ENCODE measurements around the gene CSGALNACT2. TPM values are rescaled to one million over a fixed set of nuclear protein-coding genes. Genes with fewer than 3 reads are reported as not detected.
"Not testable (repeated sequence)": the region's sequence is repeated elsewhere in the genome, so short reads cannot be mapped to it uniquely, and the experiment has no call there.

The CSGALNACT2 gene
- total RNA-seq, 4 donors from 2014 or later = 14.4 to 24.1 (median 20.0) TPM

DNA sequence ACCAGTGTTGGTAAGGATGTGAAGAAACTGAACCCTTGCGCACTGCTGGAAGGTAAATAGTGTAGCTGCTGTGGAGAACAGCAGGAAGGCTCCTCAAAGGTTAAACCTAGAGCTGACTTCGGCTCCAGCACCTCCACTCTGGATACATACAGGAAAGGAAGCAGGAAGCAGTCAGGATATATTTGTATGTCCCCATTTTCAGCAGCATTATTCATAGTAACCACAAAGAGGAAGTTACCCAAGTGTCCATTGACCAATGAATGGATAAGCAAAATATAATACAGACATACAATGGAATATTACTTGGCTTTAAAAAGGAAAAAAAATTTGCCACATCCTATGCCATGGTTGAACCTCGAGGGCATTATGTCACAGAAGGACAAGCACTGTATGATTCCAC lies 46.4 kb upstream of the CSGALNACT2 start:
- Histone ChIP-seq H3K4me1 (no peaks in the 10 kb centered on the region), H3K27me3 (no peaks in the 10 kb centered on the region), H3K36me3 (no peaks in the 10 kb centered on the region), H3K27ac (no peak overlapping the region), H3K4me3 (replicated peaks in 1 of 3) (no peak overlapping the region), H3K9me3 (no peaks in the 10 kb centered on the region)
- DNase-seq = no peak
- WGBS, 2 donors = 59 to 74% methylated on average over 3 of the region's 3 CpGs
- intact Hi-C loops (cut with DNase I) = no loop called here
- TF ChIP-seq, protein P1, sequence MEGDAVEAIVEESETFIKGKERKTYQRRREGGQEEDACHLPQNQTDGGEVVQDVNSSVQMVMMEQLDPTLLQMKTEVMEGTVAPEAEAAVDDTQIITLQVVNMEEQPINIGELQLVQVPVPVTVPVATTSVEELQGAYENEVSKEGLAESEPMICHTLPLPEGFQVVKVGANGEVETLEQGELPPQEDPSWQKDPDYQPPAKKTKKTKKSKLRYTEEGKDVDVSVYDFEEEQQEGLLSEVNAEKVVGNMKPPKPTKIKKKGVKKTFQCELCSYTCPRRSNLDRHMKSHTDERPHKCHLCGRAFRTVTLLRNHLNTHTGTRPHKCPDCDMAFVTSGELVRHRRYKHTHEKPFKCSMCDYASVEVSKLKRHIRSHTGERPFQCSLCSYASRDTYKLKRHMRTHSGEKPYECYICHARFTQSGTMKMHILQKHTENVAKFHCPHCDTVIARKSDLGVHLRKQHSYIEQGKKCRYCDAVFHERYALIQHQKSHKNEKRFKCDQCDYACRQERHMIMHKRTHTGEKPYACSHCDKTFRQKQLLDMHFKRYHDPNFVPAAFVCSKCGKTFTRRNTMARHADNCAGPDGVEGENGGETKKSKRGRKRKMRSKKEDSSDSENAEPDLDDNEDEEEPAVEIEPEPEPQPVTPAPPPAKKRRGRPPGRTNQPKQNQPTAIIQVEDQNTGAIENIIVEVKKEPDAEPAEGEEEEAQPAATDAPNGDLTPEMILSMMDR (IDR thresholded peaks at IDR 0.05) = no peak
- TF ChIP-seq POLR2A (IDR thresholded peaks at IDR 0.05) = no peak

DNA sequence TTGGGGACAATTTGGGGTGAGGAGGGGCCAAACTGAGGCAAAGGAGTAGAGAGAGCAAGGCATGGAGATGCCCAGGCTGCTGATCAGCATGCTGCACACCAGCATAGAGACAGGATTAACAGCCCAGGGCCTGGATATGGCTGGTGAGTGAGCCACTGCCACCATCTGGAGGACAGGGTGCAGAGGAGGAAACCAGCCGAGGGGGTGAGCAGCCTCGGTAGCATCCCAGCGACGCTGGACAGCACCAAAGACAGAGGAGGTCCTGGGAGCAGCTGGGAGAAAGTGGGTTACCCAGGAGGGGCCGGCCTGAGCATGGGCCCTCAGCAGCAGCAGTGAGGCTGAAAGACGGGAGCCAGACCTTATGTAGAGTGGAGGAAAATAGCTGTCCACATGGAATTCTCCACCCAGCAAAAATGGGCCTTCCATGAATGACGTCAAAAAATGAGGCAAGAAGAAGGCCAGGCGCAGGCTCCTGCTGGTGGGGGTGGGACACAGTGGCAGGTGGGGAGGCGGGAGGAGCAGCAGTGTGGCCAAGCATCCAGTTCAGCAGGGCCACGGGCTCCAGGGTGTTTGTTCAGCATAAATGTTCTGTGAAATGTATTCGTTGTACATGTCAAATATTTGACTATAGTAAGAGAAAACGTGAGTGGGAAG lies 44.7 kb upstream of the CSGALNACT2 start:
- intact Hi-C loops (cut with DNase I) = no loop called here
- H3K36me3 ChIP-seq = no peaks in the 10 kb centered on the region
- WGBS, 2 donors = 30 to 34% methylated on average over 12 of the region's 12 CpGs
- no peaks in the 10 kb centered on the region for H3K27me3 ChIP-seq
- DNase-seq = no peak
- no peak overlapping the region for H3K4me3 ChIP-seq (replicated peaks in 1 of 3)
- no peak for TF ChIP-seq POLR2A (IDR thresholded peaks at IDR 0.05)
- TF ChIP-seq, protein P1 (IDR thresholded peaks at IDR 0.05) = no peak
- no peak overlapping the region for H3K27ac ChIP-seq
- no peaks in the 10 kb centered on the region for H3K4me1 ChIP-seq
- H3K9me3 ChIP-seq = no peaks in the 10 kb centered on the region

DNA sequence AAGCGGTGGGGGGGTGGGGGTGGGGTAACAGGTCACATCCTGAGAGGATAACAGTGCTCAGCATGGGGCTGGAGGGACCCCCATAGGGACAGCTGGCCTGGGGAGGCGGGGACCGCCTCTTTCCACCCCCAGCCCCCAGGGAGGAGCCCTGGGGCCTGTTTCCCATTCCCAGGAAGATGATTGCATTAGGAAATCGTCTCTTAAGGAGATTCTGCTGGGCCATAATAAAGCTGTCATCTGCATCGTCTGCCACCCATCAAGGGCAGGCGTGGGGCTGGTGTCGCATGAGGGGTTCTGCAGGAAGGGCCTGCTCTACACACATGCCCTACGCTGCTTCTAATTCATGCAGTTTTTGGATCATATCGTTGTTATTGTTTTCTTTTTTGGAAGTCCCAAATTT lies 44.2 kb upstream of the CSGALNACT2 start:
- H3K36me3 ChIP-seq = no peaks in the 10 kb centered on the region
- DNase-seq = no peak
- H3K27ac ChIP-seq = no peak overlapping the region
- no peaks in the 10 kb centered on the region for H3K4me1 ChIP-seq
- no peaks in the 10 kb centered on the region for H3K27me3 ChIP-seq
- TF ChIP-seq, protein P1 (IDR thresholded peaks at IDR 0.05) = no peak
- no peak for TF ChIP-seq POLR2A (IDR thresholded peaks at IDR 0.05)
- intact Hi-C loops (cut with DNase I) = no loop called here
- H3K4me3 ChIP-seq (replicated peaks in 1 of 3) = no peak overlapping the region
- H3K9me3 ChIP-seq = no peaks in the 10 kb centered on the region
- 72 to 74% methylated on average over 9 of the region's 9 CpGs for WGBS, 2 donors

DNA sequence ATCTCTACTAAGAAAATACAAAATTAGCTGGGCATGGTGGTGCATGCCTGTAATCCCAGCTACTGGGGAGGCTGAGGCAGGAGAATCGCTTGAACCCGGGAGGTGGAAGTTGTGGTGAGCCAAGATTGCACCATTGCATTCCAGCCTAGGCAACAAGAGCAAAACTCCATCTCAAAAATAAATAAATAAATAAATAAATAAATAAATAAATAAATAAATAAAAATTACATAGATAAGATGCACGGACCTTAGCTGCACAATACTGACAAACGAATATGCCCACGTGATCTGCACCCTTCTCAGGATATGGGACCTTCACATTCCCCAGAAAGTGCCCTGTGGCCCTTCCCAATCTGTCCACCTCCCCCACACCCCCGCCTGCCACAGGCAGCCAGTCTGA lies 38.9 kb upstream of the CSGALNACT2 start:
- H3K9me3 ChIP-seq; H3K4me1 ChIP-seq; intact Hi-C loops (cut with DNase I); H3K27ac ChIP-seq; H3K36me3 ChIP-seq; DNase-seq; H3K4me3 ChIP-seq (replicated peaks in 1 of 3); H3K27me3 ChIP-seq: not testable (repeated sequence)
- 88 to 92% methylated on average over 6 of the region's 6 CpGs for WGBS, 2 donors

DNA sequence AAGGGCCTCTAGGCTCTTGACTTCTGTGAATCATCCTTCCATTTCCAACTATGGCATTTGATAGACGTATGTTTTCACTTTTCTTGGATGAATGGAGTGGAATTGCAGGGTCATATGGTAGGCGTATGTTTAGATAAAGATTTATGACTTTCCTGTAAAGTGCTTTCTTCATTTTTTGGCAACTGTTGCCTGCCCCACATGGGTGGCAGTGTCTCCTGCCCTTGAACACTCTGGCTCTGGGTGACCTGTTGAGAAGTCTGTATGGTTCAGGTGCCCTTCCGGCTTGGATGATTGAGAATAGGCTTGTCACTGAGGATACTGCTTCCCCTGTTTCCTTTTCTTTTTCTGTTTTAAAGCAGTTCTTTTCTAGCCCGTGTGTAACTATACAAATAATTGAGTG lies 38.3 kb upstream of the CSGALNACT2 start:
- TF ChIP-seq, protein P1 (IDR thresholded peaks at IDR 0.05) = no peak
- no peak for TF ChIP-seq POLR2A (IDR thresholded peaks at IDR 0.05)
- DNase-seq = no peak
- intact Hi-C loops (cut with DNase I) = loop anchor here (10.0 kb wide), 1 partner anchor 345 kb away; no protein-coding TSS in a partner anchor
- Histone ChIP-seq H3K4me1 (peaks cover 5% of the 10 kb centered on the region in 2 donors), H3K9me3 (no peaks in the 10 kb centered on the region), H3K36me3 (no peaks in the 10 kb centered on the region), H3K4me3 (replicated peaks in 1 of 3) (no peak overlapping the region), H3K27me3 (no peaks in the 10 kb centered on the region), H3K27ac (no peak overlapping the region)
- WGBS, 2 donors = 79 to 80% methylated on average over 4 of the region's 4 CpGs

Data from thyroid gland (tissue), 4 donors.